HG02763 (cell line): ENCODE measurements around the gene CPXM2.

Experiments
- ATAC-seq: cut with Tn5 transposase; IDR thresholded peaks from one replicate; pipeline ENCODE4 v1.9.1; 2021; ENCODE audit warnings: mild to moderate bottlenecking, moderate library complexity; ENCODE audit not compliant: unreplicated experiment

Gene CPXM2

GRCh38 chr10:123906296-123906695, 14.7 kb upstream of the CPXM2 start:
- no peak for ATAC-seq

- ATAC-seq, result no peak
Observed at GRCh38 chr10:123904834-123905409, 13.3 kb upstream of the CPXM2 start.

GRCh38 chr10:123903621-123904020, 12.0 kb upstream of the CPXM2 start:
- ATAC-seq, result no peak

- no peak for ATAC-seq
Observed at GRCh38 chr10:123901621-123902020, 10.0 kb upstream of the CPXM2 start.

GRCh38 chr10:123897146-123897545, 5.5 kb upstream of the CPXM2 start:
- no peak for ATAC-seq

GRCh38 chr10:123896246-123896927, 4.8 kb upstream of the CPXM2 start:
- ATAC-seq, result no peak

GRCh38 chr10:123893651-123894050, 2.0 kb upstream of the CPXM2 start:
- ATAC-seq, result no peak

- no peak for ATAC-seq
Observed at GRCh38 chr10:123890756-123891143, 857 bp downstream of the CPXM2 start.

GRCh38 chr10:123890226-123890625, 1.4 kb downstream of the CPXM2 start:
- ATAC-seq, result no peak

GRCh38 chr10:123889821-123890220, 1.8 kb downstream of the CPXM2 start:
- ATAC-seq, result no peak

- ATAC-seq, result no peak
Observed at GRCh38 chr10:123888751-123889150, 2.9 kb downstream of the CPXM2 start.

GRCh38 chr10:123888256-123888655, 3.4 kb downstream of the CPXM2 start:
- ATAC-seq, result no peak

- no peak for ATAC-seq
Observed at GRCh38 chr10:123886292-123886691, 5.3 kb downstream of the CPXM2 start.

- no peak for ATAC-seq
Observed at GRCh38 chr10:123885406-123886170, 6.0 kb downstream of the CPXM2 start.

- ATAC-seq, result no peak
Observed at GRCh38 chr10:123884907-123885381, 6.7 kb downstream of the CPXM2 start.

- no peak for ATAC-seq
Observed at GRCh38 chr10:123884351-123884906, 7.2 kb downstream of the CPXM2 start.

- no peak for ATAC-seq
Observed at GRCh38 chr10:123883673-123884320, 7.8 kb downstream of the CPXM2 start.

- no peak for ATAC-seq
Observed at GRCh38 chr10:123882681-123883445, 8.7 kb downstream of the CPXM2 start.

- no peak for ATAC-seq
Observed at GRCh38 chr10:123882177-123882576, 9.4 kb downstream of the CPXM2 start.

GRCh38 chr10:123879606-123880257, 11.9 kb downstream of the CPXM2 start:
- no peak for ATAC-seq
